Measurements from ENCODE around the gene MPHOSPH6.
"Not testable (repeated sequence)": the region's sequence is repeated elsewhere in the genome, so short reads cannot be mapped to it uniquely, and the experiment has no call there.

MPHOSPH6 gene, protein sequence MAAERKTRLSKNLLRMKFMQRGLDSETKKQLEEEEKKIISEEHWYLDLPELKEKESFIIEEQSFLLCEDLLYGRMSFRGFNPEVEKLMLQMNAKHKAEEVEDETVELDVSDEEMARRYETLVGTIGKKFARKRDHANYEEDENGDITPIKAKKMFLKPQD

DNA sequence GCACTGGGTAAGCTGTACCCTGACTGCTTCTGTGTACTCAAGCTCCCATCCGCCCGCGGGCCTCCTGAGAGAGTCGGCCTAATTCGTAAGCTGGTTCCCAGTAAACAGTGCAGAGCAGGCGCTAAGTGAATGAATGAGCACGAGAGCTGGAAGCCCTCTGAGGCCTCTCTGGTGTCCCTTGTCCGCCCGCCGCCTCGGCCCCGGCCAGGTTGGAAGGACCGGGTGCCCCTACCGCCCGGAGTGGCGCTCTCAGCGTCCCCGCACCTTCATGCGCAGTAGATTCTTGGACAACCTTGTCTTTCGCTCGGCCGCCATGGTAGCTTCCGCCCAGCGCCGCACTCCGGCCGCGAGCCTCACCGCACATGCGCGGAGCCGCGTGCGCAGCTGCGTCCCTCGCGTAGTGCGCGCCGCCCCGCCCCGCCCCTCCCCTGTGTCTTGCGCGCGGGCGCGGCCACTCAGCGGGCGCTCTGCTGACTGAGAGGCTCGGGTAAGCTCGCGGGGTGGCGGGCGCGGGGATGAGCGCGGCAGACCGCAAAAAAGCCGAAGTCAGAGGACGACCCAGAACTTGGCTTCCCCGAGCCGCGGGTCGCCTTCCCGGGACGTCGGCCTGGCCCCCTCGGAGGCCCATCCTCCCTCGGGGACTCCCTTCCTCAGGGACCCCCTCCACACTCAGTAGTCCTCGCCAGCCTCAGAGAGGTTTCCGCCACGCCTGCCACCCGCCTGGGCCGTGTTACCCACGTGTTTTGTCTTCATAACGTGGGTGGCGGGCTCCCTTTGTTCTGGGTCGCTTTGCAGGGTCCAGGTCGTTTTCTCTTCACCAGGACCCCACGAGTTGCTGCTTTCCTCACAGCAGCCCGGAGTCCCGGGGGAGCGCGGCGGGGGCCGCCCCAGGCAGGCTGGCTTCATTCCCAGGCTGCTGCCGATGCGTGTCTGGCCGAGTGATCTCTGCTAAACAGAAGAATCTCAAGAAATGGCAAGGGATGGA is at the start of gene MPHOSPH6:
TSS of gene MPHOSPH6 (minus strand) at position 364 of the 985 bp plus-strand sequence. CDS start at position 315, 49 bp downstream.
- DNase-seq, result peak; percentile 56

DNA sequence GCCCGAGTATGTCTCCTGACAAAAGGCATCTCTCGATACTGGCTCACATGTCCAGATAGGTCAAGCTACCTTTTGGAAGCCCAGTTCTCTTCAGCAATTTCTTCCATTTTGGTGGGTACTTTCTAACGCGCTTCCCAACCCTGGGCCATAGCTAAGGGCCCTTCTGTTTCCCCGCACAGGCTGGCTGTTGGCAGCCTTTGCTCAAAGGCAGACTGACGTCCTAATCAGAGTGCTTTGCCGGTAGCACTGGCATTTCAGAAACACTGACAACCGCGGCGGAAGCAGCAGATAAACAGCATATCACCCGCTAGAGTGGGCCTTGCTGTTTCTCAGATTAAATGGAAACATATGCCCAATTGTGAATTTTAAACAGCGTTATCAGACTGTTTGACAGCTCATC is 49.3 kb upstream of the MPHOSPH6 start:
- DNase-seq, result no peak

DNA sequence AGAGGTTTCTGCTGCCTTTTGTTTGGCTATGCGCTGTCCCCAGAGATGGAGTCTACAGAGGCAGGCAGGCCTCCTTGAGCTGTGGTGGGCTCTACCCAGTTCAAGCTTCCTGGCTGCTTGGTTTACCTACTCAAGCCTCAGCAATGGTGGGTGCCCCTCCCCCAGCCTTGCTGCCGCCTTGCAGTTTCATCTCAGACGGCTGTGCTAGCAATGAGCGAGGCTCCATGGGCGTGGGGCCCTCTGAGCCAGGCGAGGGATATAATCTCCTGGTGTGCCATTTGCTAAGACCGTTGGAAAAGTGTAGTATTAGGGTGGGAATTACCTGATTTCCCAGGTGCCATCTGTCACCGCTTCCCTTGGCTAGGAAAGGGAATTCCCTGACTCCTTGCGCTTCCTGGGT is 39.3 kb upstream of the MPHOSPH6 start:
- DNase-seq, result not testable (repeated sequence)

DNA sequence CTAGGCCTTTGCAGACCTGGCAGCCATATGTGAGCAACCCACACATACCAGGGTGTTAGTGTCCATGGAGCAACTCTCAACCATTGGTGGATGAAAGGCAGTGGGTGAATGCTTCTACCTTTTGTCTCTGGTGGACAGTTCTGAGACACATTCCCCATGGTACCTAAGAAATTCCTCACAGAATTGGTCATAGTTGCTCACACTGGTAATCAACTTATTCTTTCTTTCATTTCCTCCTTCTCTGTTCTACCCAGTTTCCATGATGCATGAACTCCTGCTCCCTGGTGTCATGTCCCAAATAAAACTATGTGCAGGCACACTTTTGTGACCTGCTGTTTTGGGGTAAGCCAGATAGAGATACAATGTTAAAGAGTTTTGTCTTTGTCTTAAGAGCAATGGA is 33.2 kb upstream of the MPHOSPH6 start:
- DNase-seq, result no peak

DNA sequence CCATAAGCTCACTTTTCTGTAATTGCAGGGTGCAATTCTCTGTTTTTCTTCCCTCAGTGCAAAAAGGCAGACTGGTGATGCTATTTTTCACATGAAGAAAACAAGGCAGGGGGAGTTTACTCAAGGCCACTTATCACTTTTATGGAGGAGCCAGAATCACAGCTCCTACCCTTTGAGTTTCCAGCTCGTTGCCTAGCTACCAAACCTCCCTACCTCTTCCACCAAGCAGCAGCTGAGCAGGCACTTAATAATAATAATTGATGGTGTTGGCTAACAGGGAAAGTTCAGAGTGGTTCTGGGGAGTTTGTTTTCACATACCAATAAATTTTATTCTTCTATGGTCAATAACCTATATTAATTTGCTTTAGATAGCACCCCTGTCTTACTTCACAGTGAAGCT is 31.9 kb upstream of the MPHOSPH6 start:
- DNase-seq, result no peak

DNA sequence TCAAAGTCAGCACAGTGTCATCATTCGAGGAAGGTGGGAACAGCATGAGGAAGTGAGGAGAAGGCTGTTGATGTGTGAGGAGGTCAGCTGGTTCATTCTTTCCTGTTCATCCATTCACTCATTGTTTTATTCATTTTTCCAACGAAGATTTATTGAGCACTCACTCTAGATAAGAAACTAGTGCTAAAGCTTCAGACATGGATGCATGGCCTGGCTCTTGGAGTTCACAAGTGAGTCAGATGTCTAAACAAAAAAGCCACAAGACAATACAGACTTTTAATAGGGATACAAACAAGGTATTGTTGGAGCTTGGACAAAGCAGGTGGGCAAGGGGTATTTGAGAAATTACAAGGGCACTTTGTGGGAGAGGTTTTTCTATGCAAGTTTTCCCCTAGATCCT is 31.3 kb upstream of the MPHOSPH6 start:
- DNase-seq, result no peak

DNA sequence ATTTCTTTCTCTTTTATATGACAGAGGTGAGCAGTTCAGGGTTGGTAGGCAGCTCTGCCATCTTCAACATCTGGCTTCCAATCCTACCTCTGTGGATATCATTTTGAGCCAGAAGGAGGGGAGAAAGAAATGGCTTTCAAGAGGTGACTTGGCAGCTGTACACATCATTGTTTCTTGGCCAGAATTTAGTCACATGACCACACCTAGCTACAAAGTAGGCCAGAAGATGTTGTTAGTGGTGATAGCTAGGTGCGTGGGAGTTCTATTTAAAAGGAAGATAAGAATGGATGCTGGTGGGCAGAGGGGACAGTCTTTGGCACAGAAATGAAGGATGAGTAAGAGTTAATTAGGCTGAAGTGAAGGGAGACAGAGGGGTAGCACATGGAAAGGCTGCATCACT is 29.2 kb upstream of the MPHOSPH6 start:
- no peak for DNase-seq

DNA sequence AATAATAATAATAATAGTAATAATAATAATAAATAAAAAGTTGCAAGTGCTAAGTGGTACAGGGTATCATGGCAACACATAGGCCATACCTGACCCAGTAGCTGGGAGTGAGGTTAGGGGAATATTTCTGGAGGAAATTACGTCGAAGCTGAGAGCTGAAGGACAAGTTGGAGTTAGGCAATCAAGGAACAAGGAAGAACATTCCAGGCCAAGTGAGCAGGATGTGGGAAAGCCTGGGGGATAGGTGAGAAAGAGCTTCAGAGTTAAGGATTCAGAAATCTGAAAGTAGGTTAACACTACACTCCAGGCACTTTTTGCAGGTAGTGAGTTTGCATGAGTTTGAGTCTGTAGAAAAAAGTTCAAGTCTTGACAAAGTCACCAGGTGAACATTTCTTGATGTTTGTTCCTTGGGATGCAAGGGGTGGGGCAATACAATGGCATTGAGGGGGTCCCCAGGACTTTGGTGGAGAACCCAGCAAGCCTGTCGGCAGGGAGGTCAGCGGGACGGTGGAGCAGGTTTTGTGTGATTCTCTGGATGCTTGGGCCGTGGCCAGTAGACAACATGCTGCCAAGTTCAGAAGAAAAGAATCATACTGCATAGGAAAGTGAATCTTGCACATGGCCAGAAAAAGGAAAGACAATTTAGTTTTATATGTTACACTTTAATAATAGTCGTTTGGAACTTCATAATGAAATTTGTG is 27.7 kb upstream of the MPHOSPH6 start:
- DNase-seq, result no peak

DNA sequence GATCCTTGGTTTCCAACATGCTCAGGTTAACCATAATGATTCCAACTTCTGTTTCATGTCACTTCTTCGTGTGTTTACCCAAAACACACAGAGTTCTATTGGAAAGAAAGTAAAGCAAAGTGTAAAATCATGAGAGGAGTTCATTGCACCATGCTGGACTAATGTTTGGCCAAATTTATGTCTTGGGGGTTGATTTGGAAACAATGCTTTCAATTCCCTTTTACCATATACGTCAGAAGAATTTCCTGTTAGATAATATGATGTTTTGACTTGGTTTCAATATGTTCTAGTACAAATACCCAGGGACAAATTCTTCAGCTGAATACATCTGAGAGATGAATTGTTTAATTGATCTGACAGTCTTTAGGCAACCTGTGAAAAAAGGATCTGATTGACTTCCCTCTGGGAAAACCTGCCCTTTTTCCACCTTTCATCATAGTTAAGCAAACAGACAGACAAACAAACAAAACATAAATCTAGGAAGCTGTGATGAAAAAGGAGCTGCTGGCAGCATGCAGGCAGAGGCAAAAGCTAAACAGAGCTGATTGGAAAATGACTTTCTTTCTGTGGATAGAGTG is 26.0 kb upstream of the MPHOSPH6 start:
- no peak for DNase-seq

DNA sequence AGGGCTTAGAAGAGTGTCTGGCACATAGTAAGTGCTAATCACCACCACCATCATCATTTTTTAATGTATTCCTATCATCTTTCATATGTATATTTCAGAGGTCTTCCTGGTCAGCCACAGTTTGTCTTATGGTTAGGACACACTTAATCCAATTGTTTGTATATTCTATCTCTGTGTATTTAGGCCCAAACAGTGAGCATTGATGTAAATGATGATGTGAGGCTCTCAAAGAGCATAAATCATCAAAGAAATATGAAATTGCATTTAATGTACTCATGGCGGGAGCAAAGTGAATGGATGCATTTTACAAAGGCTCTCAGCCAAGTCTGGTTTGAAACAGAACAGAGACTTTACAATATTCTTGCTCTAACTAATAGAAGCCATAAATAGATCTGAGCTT is 24.1 kb upstream of the MPHOSPH6 start:
- no peak for DNase-seq

DNA sequence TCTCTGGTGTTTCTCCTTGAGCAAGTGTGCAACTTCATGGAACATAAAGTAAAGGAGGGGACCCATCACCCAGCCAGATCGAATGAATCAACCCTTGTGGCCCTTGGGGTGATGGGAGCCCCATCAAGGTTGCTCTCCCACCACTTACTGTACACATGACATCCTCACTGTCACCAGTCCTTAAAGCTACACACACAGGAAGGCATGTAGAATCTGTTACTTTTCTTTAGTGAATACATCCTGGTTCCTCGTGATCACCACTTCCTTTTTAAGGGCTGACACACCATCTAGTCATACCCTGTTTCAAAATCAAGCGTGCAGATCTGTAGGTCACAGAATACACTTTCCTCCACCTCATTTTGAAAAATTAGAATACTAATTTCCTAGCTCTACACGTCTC is 22.6 kb upstream of the MPHOSPH6 start:
- DNase-seq, result no peak

DNA sequence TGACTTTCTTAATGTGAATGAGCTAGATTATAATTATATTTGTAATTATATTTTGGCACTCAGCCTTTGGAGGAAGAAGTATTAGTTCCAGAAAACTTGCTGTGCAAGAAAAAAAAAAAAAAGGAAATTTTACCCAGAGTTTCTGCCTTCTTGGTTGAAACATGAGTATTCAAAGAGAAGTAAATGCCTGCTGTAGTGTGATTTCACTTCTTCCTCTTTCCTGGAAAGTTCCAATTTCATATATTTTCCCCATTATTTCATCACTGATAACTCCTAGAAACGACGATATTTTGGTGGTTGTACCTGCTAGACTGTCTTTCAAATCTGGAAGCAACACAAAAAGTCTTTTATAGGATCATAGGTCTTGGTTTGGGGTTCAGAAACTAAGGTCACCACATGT is 20.4 kb upstream of the MPHOSPH6 start:
- DNase-seq, result no peak

DNA sequence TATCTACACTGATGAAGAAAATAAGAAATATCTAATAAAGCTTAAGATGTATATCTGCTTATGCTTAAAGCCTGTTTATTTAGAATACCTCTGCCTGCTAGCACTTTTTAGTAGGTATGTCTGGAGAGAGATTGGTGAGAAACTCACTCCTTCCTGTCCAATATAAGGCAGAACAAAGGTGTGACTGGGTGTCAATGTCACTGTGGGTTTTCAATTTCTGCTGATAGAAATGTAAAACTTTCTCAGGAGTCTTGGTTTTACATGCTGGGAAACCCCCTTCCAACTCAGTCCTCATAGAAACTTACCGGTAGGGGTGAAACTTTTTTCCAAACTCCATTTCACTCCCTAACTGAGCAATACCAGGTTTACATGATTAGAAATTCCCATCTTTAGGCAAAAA is 17.8 kb upstream of the MPHOSPH6 start:
- no peak for DNase-seq

DNA sequence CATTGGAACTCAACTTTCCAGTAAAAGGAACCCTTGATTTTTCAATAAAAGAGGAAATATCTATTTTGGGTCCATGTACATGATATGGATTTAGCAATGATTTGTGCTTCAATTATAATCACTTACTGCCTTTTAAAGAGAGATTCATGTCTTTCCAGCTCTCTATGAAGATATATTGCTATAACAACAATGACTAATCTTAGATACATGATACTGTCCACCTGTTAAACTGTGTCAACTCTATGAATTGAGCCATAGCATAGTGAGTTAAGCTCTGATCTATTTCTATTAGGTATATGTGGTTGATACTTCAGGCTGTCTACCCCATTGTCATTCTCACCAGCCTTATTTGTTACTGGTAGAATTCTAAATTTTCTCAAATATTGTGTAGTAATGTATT is 15.0 kb upstream of the MPHOSPH6 start:
- DNase-seq, result no peak

DNA sequence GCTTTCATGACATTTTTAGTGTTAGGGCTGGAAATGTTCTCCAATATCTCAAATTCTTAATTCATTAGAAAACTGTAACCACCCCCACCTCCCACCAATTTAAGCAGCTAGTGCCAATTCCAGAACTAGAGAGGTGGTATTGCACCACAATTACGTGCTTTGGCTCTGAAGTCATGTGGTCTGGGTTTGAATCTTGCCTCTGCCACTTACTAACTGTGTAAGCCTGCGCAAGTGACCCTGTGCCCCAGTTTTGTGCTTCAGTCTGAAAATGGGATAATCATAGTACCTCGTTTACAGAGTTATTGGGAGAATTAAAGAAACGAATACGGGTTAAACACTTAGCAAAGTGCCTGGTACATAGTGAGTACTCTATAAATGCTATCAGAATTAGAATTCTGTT is 14.2 kb upstream of the MPHOSPH6 start:
- no peak for DNase-seq

DNA sequence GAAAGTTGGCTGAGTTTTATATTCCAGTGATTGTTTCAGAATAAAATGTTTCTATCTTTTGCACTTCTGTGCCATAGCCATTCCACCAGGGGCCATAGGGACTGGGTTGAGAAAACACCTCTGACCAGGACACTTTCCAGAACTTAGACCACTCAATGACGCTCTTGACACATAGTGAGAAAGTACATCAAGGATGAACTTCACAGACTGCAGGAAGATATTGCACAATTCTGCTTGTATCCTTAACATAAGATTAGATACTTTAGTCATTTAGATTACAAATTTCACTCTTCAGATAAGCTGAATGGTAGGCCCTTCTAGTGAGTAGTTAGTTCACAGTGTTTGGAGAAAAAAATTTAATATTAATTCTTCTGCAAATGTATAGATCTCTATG is 13.0 kb upstream of the MPHOSPH6 start:
- no peak for DNase-seq

DNA sequence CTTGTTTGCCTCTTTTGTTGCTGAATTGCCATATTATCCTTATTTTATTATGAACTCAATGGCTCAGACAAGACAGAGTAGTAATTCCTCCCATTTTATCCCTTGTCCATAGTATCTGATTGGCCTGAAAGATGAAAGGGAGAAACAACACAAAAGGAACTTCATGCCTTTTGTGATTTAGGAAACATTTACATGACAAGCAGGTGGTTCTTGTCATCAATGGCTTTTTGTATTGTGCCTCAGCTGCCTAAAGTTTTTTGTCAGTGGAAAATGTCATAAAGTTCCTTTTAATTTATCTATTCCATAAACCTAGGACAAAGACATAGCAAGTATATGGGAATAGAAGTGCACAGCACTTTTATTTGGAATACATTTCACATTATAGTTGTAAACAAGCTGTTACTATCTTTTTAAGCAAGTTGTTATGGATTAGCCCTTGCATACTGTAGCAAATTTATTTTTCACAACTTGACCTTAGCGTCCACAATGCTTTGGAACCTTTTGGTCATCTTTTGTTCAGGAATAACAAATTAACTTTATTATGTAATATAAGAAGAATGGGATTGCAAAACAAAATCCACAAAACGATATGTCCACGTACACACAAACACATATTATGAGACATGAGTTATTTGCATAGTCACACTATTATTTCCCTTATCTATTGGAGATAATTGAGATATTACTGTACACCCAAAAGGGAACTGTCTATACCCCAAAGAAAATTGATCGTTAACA is 12.4 kb upstream of the MPHOSPH6 start:
- DNase-seq, result no peak

DNA sequence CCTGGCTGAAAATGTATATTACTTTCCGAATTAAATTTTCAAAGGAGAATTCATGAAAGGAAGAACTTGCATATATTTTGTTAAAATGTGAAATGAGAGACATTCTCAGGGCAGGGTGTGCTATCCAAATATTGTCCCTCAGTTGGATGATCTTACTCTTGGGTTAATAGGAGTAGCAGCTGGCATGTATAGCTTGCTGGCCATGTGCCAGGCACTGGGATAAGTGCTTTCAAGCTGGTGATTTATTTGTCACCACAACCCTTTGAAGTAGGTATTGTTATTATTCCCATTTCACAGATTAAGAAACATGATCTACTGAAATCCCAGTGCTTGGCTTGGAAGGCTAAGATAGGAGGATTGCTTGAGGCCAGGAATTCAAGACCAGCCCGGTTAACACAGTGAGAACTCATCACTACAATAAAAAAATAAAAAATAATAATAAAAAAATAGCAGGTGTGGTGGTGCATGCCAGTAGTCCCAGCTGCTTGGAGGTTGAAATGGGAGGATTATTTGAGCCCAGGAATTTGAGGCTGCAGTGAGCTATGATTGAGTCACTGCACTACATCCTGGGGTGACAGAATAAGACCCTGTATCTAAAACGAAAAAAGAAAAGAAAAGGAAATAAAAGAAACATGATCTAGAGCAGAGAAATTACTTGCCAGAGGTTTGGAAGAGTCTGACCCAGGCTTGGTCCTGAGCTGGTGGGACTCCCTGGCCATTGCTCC is 11.6 kb upstream of the MPHOSPH6 start:
- DNase-seq, result no peak

DNA sequence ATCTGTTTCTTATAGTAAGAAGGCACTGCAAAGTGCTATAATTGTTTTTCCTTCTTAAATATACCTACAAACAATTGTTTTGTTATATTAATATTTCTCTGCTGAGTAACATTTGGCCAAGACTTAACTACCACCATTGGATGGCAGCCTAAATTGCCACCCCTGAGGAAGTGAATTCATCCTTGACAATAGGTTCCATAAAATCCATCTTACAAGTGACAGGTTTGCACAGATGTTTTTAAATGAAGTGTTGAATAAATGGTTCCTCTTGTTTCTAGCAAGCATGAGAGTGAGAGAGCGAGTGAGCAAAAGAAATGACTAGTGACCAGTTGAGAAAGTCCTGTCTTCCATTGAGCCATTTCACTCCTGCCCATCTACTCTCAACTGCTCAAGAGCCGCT is 8.3 kb upstream of the MPHOSPH6 start:
- DNase-seq, result no peak

DNA sequence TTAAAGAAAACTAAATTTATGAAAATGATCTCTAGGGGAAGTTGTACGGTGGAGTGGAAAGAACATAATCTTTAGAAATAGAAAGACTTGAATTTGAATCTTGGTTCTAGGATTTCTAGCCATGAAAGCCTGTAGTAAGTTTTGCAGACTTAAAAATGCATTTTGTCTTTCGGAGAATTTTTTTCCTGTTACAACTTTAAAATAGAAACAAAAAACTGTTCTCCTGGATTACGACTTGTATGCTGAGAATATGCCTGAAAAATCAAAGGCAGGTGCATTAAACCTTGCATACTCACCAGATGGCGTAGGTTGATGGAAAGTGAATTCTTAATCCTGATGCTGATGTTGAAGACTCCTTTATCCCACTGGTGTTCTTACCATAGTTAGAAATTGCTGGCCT is 7.5 kb upstream of the MPHOSPH6 start:
- no peak for DNase-seq

DNA sequence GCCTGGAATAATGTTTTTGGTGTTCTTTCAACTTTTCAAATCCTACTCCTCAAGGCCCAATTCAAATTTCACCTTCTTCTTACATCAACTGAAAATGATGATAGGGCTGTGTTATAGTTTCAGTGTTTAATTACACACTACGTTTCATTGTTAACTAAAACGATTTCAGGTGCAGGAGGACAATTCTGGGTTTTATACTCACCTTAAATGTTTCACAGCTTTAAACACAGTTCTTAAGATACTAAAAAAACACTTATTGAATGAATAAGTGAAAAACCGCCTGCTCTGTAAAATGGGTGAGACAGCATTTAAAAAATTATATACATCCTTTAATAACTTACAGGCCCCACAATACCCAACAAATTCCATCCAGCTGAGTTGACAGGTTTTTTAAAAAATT is 6.2 kb upstream of the MPHOSPH6 start:
- no peak for DNase-seq

DNA sequence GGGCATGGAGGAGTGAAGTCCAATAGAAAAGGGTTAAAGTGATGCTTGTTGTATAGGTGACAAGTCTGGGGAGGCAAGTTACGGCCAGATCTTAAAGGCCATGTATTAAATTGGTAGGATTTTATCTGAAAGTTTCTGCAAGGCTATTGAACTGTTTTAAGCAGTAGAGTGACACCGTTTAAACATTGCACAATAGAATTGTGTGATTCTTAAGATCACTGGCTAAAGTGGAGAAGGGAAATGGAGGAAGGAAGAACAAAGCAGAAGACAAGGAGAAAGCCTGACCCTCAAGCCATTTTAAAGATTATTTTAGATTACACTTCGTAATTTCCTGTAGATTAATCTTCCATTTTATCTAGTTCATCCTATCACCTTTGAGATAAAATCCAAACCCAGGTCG is 5.6 kb upstream of the MPHOSPH6 start:
- DNase-seq, result no peak

Measured in NCI-H446 treated with DMSO at 0.1 percent for 48 hours (cell line).